Activated CD8-positive, alpha-beta memory T cell treated with anti-CD3 and anti-CD28 coated beads, Interleukin-2, amount 50 U/mL, for 4 hours (primary cell): Measurements from ENCODE around the gene PCDHGB7.
"Not testable (repeated sequence)": the region's sequence is repeated elsewhere in the genome, so short reads cannot be mapped to it uniquely, and the experiment has no call there.

Source experiments
- DNase-seq: peaks from one replicate; pipeline ENCODE4 v3.0.0-alpha.2; 2020

The PCDHGB7 gene

GRCh38 chr5:141430332-141431113, 13.0 kb downstream of the PCDHGB7 start, which contains the start of gene PCDHGA12:
PCDHGA12 (plus strand) TSS chr5:141430507; CDS start chr5:141430760, 253 bp downstream.
- DNase-seq: no peak

- DNase-seq: no peak
Observed at GRCh38 chr5:141431286-141431685, 13.8 kb downstream of the PCDHGB7 start.

- not testable (repeated sequence) for DNase-seq
Observed at GRCh38 chr5:141432308-141432707, 14.8 kb downstream of the PCDHGB7 start.

- DNase-seq: not testable (repeated sequence)
Observed at GRCh38 chr5:141432726-141433125, 15.2 kb downstream of the PCDHGB7 start.

- no peak for DNase-seq
Observed at GRCh38 chr5:141434006-141434405, 16.5 kb downstream of the PCDHGB7 start.

GRCh38 chr5:141437221-141437620, 19.7 kb downstream of the PCDHGB7 start:
- no peak for DNase-seq

- no peak for DNase-seq
Observed at GRCh38 chr5:141439411-141440141, 22.1 kb downstream of the PCDHGB7 start.

- DNase-seq: no peak
Observed at GRCh38 chr5:141440341-141440740, 22.9 kb downstream of the PCDHGB7 start.

GRCh38 chr5:141441571-141442170, 24.2 kb downstream of the PCDHGB7 start:
- no peak for DNase-seq

- DNase-seq: no peak
Observed at GRCh38 chr5:141465351-141465750, 47.9 kb downstream of the PCDHGB7 start.
